Measurements from ENCODE around the gene ATP10A.

GRCh38 chr15:25910832-25911231 lies 47.7 kb upstream of the ATP10A start:
- TF ChIP-seq CTCF (IDR thresholded peaks at IDR 0.05) (no peak), POLR2A (IDR thresholded peaks at IDR 0.05) (no peak)

Measured in adrenal gland (tissue), 5 donors.